Nephron progenitor cell (in vitro differentiated cells): Measurements from ENCODE around the gene FEM1B.

ENCODE experiments used
- DNase-seq: peaks from one replicate; pipeline ENCODE4 v3.0.0; 2021
- H3K27ac Mint-ChIP-seq: 2 replicates; pipeline ENCODE4 v1.8.0; 2021; ENCODE audit warnings: mild to moderate bottlenecking, moderate library complexity, mixed read lengths
- H3K27me3 Mint-ChIP-seq: 2 replicates; pipeline ENCODE4 v1.8.0; 2021; ENCODE audit warnings: mild to moderate bottlenecking, low read depth, mixed read lengths; ENCODE audit not compliant: poor library complexity
- H3K36me3 Mint-ChIP-seq: 2 replicates; pipeline ENCODE4 v1.8.0; 2021; ENCODE audit warnings: low read depth, mixed read lengths
- H3K4me1 Mint-ChIP-seq: 2 replicates; pipeline ENCODE4 v1.8.0; 2021; ENCODE audit warnings: mixed read lengths
- H3K4me3 Mint-ChIP-seq: 2 replicates; pipeline ENCODE4 v1.8.0; 2021; ENCODE audit warnings: mild to moderate bottlenecking, moderate library complexity, mixed read lengths
- H3K9me3 Mint-ChIP-seq: 2 replicates; pipeline ENCODE4 v1.8.0; 2021; ENCODE audit warnings: mild to moderate bottlenecking, moderate library complexity, mixed read lengths
- CTCF ChIP-seq: fragments of 200-600 bp; sonication (generic); IDR thresholded peaks from 2 replicates; pipeline ENCODE4 v1.5.0; 2021; ENCODE audit warnings: antibody characterized with exemption

The FEM1B gene

GRCh38 chr15:68277603-68278344 is at the start of gene FEM1B:
TSS of gene FEM1B (plus strand) at chr15:68277745. CDS start at chr15:68278418, 673 bp downstream.
- Mint-ChIP-seq H3K9me3 (no peaks in the 10 kb centered on the region), H3K36me3 (peaks cover 10% of the 10 kb centered on the region), H3K27me3 (peaks cover 4% of the 10 kb centered on the region), H3K4me3 (peak within 1 kb of the TSS; percentile 93), H3K4me1 (peaks cover 61% of the 10 kb centered on the region), H3K27ac (peak within 1 kb of the TSS; percentile 99)
- TF ChIP-seq CTCF, result peak; percentile 33
- DNase-seq, result peak; percentile 83

GRCh38 chr15:68228143-68228970 is 49.2 kb upstream of the FEM1B start:
- H3K9me3 Mint-ChIP-seq, result peaks cover 8% of the 10 kb centered on the region
- peaks cover 16% of the 10 kb centered on the region for H3K36me3 Mint-ChIP-seq
- H3K27me3 Mint-ChIP-seq, result no peaks in the 10 kb centered on the region
- H3K27ac Mint-ChIP-seq, result peak overlapping the region; percentile 78
- peak overlapping the region; percentile 87 for H3K4me3 Mint-ChIP-seq
- TF ChIP-seq CTCF, result no peak
- DNase-seq, result no peak
- peaks cover 58% of the 10 kb centered on the region for H3K4me1 Mint-ChIP-seq

GRCh38 chr15:68228971-68229385 is 48.6 kb upstream of the FEM1B start:
- Mint-ChIP-seq H3K4me1 (peaks cover 65% of the 10 kb centered on the region), H3K27ac (peak overlapping the region; percentile 78), H3K27me3 (no peaks in the 10 kb centered on the region), H3K4me3 (peak overlapping the region; percentile 87), H3K36me3 (peaks cover 14% of the 10 kb centered on the region), H3K9me3 (peaks cover 6% of the 10 kb centered on the region)
- DNase-seq, result no peak
- no peak for TF ChIP-seq CTCF

GRCh38 chr15:68229386-68230156 is 48.0 kb upstream of the FEM1B start, which contains the start of gene CLN6:
TSS of gene CLN6 (minus strand) at chr15:68229728. CDS start at chr15:68229584, 144 bp downstream.
- Mint-ChIP-seq H3K4me1 (peaks cover 71% of the 10 kb centered on the region), H3K27me3 (no peaks in the 10 kb centered on the region), H3K36me3 (peaks cover 9% of the 10 kb centered on the region), H3K9me3 (peaks cover 3% of the 10 kb centered on the region), H3K27ac (peak within 1 kb of the TSS; percentile 79), H3K4me3 (peak within 1 kb of the TSS; percentile 91)
- no peak for TF ChIP-seq CTCF
- peak; percentile 89 for DNase-seq

GRCh38 chr15:68230157-68231100 is 47.1 kb upstream of the FEM1B start:
- H3K4me1 Mint-ChIP-seq, result peaks cover 66% of the 10 kb centered on the region
- H3K27me3 Mint-ChIP-seq, result no peaks in the 10 kb centered on the region
- no peak for TF ChIP-seq CTCF
- no peaks in the 10 kb centered on the region for H3K9me3 Mint-ChIP-seq
- peak overlapping the region; percentile 91 for H3K4me3 Mint-ChIP-seq
- H3K27ac Mint-ChIP-seq, result peak overlapping the region; percentile 79
- no peak for DNase-seq
- peaks cover under 1% of the 10 kb centered on the region for H3K36me3 Mint-ChIP-seq
